OCI-LY1 (cell line): ENCODE data around the gene LGR5.

ENCODE experiments used
- H2AFZ ChIP-seq: fragments of 200-600 bp; sonication (generic), shearing (Covaris generic); 2 replicates; pipeline ENCODE4 v1.6.0; 2014; ENCODE audit warnings: antibody characterized with exemption, mild to moderate bottlenecking, low read length
- H3F3A ChIP-seq: fragments of 200-600 bp; sonication (generic), shearing (Covaris generic); 2 replicates; pipeline ENCODE4 v1.6.0; 2014; ENCODE audit warnings: mild to moderate bottlenecking, antibody characterized with exemption, low read length, moderate library complexity; ENCODE audit not compliant: insufficient read depth
- H3K27ac ChIP-seq: fragments of 200-600 bp; sonication (generic); 2 replicates; pipeline ENCODE4 v1.5.1; 2014; ENCODE audit warnings: low read length, mixed run types, mild to moderate bottlenecking, low read depth; ENCODE audit not compliant: poor library complexity, severe bottlenecking
- H3K27me3 ChIP-seq: fragments of 200-600 bp; sonication (generic); 2 replicates; pipeline ENCODE4 v1.6.0; 2014; ENCODE audit warnings: antibody characterized with exemption, mild to moderate bottlenecking, low read length, moderate library complexity; ENCODE audit not compliant: insufficient read depth
- H3K36me3 ChIP-seq: fragments of 200-600 bp; sonication (generic); 2 replicates; pipeline ENCODE4 v1.6.1; 2014; ENCODE audit warnings: mild to moderate bottlenecking, antibody characterized with exemption, low read length, moderate library complexity, mixed read lengths; ENCODE audit not compliant: insufficient read depth
- H3K4me1 ChIP-seq: fragments of 200-600 bp; sonication (generic); 2 replicates; pipeline ENCODE4 v1.5.1; 2014; ENCODE audit warnings: mild to moderate bottlenecking, low read length, moderate library complexity; ENCODE audit not compliant: insufficient read depth, severe bottlenecking
- H3K4me2 ChIP-seq: fragments of 200-600 bp; sonication (generic), shearing (Covaris generic); 2 replicates; pipeline ENCODE4 v1.6.1; 2014; ENCODE audit warnings: low read length
- H3K4me3 ChIP-seq: fragments of 200-600 bp; sonication (generic); 2 replicates; pipeline ENCODE4 v1.5.1; 2014; ENCODE audit warnings: low read length, low read depth, mild to moderate bottlenecking, mixed read lengths; ENCODE audit not compliant: poor library complexity, severe bottlenecking
- H3K79me2 ChIP-seq: fragments of 200-600 bp; shearing (Covaris generic); 2 replicates; pipeline ENCODE4 v1.6.1; 2016; ENCODE audit warnings: mixed run types, low read length, mixed read lengths; ENCODE audit not compliant: insufficient read depth
- H3K9ac ChIP-seq: fragments of 200-600 bp; sonication (generic), shearing (Covaris generic); 2 replicates; pipeline ENCODE4 v1.6.1; 2014; ENCODE audit warnings: mild to moderate bottlenecking, low read length, mixed read lengths
- H3K9me2 ChIP-seq: fragments of 200-600 bp; sonication (generic), shearing (Covaris generic); 2 replicates; pipeline ENCODE4 v1.6.1; 2014; ENCODE audit warnings: low read depth, mild to moderate bottlenecking, low read length, mixed read lengths
- H3K9me3 ChIP-seq: fragments of 200-600 bp; shearing (Covaris generic); 2 replicates; pipeline ENCODE4 v1.6.1; 2014; ENCODE audit warnings: low read length, mixed read lengths
- H4K20me1 ChIP-seq: fragments of 200-600 bp; sonication (generic), shearing (Covaris generic); 2 replicates; pipeline ENCODE4 v1.6.0; 2016; ENCODE audit warnings: mild to moderate bottlenecking, low read length; ENCODE audit not compliant: insufficient read depth
- CTCF ChIP-seq: fragments of 200-600 bp; sonication (generic), shearing (Covaris generic); IDR thresholded peaks from 2 replicates; pipeline ENCODE4 v1.5.1; 2017; ENCODE audit warnings: mild to moderate bottlenecking, antibody characterized with exemption, low read length, moderate library complexity, mixed read lengths
- EZH2 ChIP-seq: fragments of 200-600 bp; sonication (generic), shearing (Covaris generic); IDR thresholded peaks from 2 replicates; pipeline ENCODE4 v1.8.0; 2017; ENCODE audit warnings: borderline replicate concordance, mixed run types, mild to moderate bottlenecking, antibody characterized with exemption, low read length, moderate library complexity, mixed read lengths

Gene LGR5

GRCh38 chr12:71455028-71455737, 15.6 kb downstream of the LGR5 start:
- Histone ChIP-seq H3K36me3 (no peaks in the 10 kb centered on the region), H3K4me1 (no peaks in the 10 kb centered on the region), H3K4me3 (no peak overlapping the region), H3K9ac (no peak overlapping the region), H3K79me2 (no peaks in the 10 kb centered on the region), H2AFZ (no peak overlapping the region), H3K27ac (no peak overlapping the region), H4K20me1 (no peaks in the 10 kb centered on the region), H3F3A (no peaks in the 10 kb centered on the region), H3K9me2 (no peaks in the 10 kb centered on the region), H3K27me3 (no peaks in the 10 kb centered on the region), H3K4me2 (no peak overlapping the region), H3K9me3 (no peaks in the 10 kb centered on the region)
- no peak for TF ChIP-seq EZH2
- TF ChIP-seq CTCF = no peak

GRCh38 chr12:71456316-71456715, 16.7 kb downstream of the LGR5 start:
- no peak overlapping the region for H3K4me2 ChIP-seq
- TF ChIP-seq CTCF (no peak), EZH2 (no peak)
- no peaks in the 10 kb centered on the region for H3K79me2 ChIP-seq
- no peak overlapping the region for H3K9ac ChIP-seq
- H3K9me2 ChIP-seq = no peaks in the 10 kb centered on the region
- H3K27me3 ChIP-seq = no peaks in the 10 kb centered on the region
- no peaks in the 10 kb centered on the region for H3K36me3 ChIP-seq
- no peaks in the 10 kb centered on the region for H3K9me3 ChIP-seq
- H3K4me3 ChIP-seq = no peak overlapping the region
- H3F3A ChIP-seq = no peaks in the 10 kb centered on the region
- H2AFZ ChIP-seq = no peak overlapping the region
- H3K4me1 ChIP-seq = no peaks in the 10 kb centered on the region
- H3K27ac ChIP-seq = no peak overlapping the region
- H4K20me1 ChIP-seq = no peaks in the 10 kb centered on the region

- no peak overlapping the region for H3K9ac ChIP-seq
- no peaks in the 10 kb centered on the region for H3K4me1 ChIP-seq
- no peaks in the 10 kb centered on the region for H3K27me3 ChIP-seq
- H3K9me3 ChIP-seq = no peaks in the 10 kb centered on the region
- H3F3A ChIP-seq = no peaks in the 10 kb centered on the region
- H3K27ac ChIP-seq = no peak overlapping the region
- H3K79me2 ChIP-seq = no peaks in the 10 kb centered on the region
- no peak overlapping the region for H3K4me3 ChIP-seq
- no peak for TF ChIP-seq EZH2
- TF ChIP-seq CTCF = no peak
- no peaks in the 10 kb centered on the region for H3K9me2 ChIP-seq
- H3K4me2 ChIP-seq = no peak overlapping the region
- no peak overlapping the region for H2AFZ ChIP-seq
- no peaks in the 10 kb centered on the region for H4K20me1 ChIP-seq
- no peaks in the 10 kb centered on the region for H3K36me3 ChIP-seq
Measured at GRCh38 chr12:71456990-71457389, 17.4 kb downstream of the LGR5 start.
